Measurements from ENCODE around the gene ATRIP. TPM values are rescaled to one million over a fixed set of nuclear protein-coding genes. Genes with fewer than 3 reads are reported as not detected.
"Not testable (repeated sequence)": the region's sequence is repeated elsewhere in the genome, so short reads cannot be mapped to it uniquely, and the experiment has no call there.

Gene ATRIP
- 7.3 TPM for polyA plus RNA-seq (ENCODE audit: insufficient read length)

DNA sequence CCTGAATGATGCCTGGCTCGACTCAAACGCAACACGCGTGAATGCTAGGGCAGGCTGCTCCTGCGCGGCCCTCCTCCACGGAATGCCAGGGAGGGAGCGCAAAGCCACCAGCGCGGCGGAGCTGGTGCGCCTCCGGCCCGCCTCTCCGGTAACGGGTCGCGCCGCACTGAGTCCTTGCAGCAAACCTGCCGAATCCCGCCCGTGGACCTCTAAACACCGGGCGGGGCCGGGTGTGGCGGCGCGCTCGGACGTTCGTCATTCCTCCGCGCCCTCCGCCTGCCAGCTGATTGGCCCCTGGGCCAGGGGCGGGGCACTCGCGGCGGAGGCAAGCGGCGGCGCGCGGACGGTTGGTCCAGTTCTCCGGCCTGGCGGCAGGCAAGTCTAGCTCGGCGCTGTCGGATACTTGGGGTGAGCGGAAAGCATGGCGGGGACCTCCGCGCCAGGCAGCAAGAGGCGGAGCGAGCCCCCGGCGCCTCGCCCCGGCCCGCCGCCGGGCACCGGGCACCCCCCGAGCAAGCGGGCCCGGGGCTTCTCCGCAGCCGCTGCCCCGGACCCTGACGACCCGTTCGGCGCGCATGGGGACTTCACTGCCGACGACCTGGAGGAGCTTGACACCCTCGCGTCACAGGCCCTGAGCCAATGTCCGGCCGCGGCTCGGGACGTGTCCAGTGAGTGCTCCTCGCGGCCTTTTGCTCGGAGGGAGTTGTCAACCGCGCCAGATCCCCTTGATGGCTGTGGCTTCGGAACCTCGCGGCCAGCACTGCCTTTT, at the start of gene ATRIP:
TSS of gene ATRIP (plus strand) at position 313 of the 769 bp plus-strand sequence. CDS start at position 422, 109 bp downstream.
- no peak for DNase-seq (ENCODE audit: low read depth)

DNA sequence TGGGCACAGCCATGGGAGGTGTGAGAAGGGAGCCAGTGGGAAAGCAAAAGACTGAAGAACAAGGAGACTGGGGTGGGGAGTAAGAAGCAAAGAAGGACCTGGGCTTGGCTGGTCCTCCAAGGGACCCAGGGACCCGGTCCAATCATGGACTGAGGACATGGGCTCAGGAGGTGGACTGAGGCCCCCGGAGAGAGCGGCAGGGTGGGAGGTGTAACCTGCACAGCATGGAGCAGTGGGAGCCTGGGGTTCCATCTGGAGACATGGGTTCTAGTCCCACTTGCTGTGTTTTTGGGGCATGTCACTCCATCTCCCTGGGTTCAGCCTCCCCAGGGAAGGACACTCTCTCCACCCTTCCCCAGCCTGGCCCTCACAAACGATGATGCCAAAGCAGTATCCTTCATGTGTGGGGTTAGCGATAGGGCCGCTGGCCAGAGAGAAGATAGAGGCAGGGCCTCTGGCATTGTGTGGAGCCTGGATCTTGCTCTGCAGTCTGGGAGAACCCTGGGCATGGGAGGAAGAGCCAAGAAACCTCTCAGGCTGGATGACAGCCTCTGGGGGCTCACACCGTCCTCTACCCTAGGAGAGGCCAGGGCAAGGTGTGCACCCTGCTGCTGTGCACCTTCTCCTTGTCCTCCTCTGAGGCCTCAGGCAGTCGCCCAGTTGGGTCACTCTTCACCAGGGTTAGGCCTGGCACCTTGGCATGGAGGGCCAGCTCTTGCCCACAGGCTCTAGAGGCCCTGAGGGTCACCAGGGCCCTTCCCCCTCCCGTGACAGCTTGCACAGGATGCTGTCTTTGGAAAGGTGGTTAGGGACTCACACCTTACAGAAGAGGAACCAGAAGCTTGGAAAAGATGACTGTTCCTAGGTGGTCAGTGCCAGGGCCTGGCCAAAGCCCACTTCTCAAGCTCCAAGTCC, 48.5 kb upstream of the ATRIP start:
- no peak for DNase-seq (ENCODE audit: low read depth)

DNA sequence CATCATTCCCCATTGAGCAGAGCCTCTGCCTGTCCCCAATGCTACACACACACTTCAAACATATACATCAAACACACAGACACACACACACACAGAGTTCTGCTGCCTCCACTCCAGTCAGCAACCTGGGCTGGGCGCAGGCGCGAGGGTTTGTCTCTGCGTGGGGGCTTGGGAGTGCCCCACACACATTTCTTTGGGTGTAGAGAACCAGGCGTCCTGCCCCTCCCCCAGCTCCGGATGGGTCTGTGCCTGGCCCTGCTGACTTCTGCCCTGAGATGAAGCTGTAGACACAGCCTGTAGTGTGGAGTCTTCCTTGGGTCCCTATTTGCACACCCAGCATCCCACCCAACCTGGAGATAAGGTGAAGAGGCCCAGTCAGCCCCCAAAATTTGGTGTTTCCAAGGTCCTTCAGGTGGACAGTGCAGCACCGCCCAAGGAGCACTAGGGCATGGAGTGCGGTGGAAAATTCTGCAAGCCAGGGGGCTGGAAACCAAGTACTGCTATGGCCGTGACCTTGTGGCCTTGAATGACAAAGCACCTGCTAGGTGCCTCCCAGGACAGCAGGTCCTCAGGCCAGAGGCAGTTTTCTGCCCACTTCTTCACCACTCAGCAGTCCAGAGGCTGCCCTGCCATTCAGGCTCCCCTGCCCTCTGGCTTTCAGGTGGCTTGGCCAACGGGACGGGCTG, 47.7 kb upstream of the ATRIP start:
- no peak for DNase-seq (ENCODE audit: low read depth)

DNA sequence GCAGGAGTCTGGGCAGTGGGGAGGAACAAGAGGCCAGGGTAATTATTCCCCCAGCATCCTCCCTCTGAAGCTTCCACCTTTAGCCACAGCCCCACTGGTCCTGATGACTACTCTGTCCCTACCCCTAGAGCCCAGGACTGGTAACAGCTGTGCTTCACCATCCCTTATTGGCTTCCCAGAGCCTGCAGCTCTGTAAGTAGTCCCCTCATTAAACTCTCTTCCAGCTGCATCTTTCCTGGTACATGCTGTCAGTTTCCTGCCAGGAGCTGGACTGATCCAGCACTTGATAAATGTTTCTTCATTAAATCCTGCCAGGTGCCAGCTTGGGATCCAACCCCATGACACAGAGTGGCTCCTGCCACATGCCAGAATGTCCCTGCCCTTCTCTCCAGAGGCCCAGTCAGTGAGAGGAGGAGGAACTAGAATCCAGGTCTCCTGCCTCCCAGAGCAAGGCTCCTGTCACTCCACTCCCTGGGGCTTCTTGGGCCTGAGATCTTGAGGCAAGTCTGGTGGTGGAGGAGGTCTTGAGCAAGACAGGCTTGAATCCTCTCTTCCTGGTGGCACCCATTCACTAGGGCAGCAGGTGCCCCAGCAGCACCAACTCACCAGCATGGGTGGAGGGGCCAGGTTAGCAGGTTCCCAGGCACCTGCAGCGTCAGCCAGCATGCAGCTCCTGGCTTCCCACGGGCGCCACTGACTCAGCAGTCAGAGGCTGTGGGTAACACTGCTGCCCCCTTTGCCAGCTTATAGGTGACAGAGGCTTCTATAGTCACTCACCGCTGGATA, 47.0 kb upstream of the ATRIP start:
- DNase-seq (ENCODE audit: low read depth), result no peak

DNA sequence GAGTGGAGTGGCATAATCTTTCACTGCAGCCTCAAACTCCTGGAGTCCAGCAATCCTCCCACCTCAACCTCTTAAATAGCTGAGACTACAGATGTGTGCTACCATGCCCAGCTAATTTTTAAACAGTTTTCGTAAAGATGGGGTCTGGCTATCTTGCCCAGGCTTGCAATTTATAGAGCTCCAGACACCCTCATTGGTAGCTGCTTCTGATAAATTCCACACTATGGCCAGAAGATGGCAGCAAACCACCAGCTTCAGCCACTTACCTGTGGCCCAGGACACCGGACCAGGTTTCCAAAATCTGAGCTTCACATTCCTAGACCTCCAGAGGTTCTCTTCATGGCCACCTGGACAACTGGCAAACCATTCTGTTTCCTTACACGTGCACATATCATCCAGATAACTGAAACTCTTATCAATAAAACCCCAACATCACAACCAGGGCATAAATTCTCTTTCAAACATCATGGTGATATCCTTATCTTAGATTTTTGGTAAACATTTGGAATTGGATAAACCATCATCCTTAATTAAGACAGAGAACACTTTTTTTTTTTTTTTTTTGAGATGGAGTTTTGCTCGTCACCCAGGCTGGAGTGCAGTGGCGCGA, 45.6 kb upstream of the ATRIP start:
- peak; percentile 29 for DNase-seq (ENCODE audit: low read depth)

DNA sequence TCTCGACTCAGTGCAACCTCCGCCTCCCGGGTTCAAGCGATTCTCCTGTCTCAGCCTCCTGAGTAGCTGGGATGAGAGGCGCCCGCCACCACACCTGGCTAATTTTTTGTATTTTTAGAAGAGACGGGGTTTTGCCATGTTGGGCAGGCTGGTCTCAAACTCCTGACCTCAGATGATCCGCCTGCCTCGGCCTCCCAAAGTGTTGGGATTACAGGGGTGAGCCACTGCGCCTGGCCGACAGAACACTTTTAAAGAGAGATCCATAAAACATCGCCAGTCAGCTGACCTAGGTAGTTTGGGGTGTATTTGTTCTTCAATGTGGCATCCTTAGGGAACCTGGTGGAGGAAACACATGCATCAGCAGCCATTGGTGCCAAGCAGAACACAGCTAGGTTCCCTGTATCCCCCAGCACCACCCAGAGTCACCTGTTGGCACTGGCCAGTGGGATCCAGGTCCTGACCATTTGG, 45.1 kb upstream of the ATRIP start:
- not testable (repeated sequence) for DNase-seq (ENCODE audit: low read depth)

DNA sequence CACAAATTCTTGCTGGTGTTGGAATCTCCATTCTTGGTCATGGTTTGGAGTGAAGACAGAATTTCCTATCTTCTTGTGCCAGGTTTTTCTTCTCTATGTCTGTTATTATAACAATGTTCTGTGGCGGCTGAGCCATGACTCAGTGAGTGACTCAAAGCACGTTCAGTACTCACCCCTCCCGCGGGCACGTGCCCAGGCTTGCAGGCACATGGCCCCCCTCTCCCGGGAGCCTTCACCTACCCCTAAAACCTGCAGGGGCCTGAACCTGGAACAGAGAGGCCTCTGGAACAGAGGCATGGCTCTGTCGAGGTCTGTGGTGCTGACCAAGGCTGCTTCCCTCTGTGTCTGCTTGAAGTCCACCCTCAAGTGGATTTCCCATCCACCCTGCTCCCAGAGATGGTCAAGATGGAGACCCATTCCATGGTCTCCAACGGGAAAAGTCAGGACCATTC, 44.2 kb upstream of the ATRIP start:
- peak; percentile 4 for DNase-seq (ENCODE audit: low read depth)

DNA sequence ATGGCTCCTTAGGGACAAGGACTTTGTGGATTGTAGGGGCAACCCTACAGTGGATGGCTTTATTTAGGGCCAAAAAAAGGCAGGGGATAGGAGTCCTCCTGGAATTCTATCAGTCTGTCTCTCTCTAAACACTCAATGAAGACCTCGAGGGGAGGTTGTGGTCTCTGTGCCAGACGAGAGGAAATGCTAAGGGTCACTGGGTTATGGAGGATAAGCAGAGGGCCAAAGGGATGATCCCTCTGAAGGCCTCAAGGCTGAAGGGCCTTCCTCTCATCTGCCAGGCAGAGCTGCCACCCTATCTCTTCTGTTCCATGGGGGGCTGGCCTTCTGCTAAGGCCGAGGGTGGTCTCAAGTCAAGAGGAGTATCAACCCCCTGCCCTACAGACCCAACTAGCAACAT, 43.6 kb upstream of the ATRIP start:
- DNase-seq (ENCODE audit: low read depth), result no peak

DNA sequence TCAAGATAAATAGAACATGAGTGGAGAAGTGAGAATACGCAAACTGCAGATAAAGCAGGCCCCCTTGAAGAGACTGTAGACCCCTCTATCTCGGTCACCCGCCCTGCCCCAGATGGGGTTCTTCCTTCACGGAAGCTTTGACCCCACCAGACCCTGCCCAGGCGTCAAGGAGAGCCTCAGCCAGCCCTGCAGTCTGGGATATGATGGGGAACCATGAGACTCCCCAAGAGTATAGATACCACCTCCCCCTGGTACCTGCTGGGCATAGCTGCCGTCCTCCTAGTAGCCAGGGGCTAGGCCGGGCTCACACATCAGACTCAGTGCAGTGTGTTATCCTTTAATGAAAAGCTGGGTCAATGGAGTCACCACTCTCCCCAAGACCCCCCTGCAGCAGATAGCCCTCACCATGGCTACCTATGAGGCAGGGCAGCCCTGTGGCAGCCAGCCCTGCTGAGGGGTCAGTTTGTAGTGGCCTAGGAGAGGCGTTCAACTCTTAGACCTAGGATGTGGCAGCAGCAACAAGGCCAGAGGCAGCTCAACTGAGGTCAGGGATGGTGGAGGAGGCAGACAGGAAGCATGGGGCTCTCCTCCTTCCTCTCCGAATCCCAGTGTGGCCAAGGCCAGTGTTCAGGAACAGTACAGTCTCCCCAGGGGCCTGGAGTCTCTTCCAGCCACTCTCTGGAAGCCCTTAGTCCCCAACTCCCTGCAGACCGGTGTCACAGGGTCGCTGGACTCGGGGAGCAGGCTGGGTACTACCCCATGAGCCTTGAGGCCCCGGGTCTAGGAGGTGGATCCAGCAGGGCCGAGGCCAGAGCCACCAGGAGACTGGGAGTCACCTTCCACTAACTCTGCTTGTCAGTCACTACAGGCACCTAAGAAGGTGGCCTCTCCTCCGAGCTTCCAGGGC, 42.8 kb upstream of the ATRIP start:
- DNase-seq (ENCODE audit: low read depth), result no peak

DNA sequence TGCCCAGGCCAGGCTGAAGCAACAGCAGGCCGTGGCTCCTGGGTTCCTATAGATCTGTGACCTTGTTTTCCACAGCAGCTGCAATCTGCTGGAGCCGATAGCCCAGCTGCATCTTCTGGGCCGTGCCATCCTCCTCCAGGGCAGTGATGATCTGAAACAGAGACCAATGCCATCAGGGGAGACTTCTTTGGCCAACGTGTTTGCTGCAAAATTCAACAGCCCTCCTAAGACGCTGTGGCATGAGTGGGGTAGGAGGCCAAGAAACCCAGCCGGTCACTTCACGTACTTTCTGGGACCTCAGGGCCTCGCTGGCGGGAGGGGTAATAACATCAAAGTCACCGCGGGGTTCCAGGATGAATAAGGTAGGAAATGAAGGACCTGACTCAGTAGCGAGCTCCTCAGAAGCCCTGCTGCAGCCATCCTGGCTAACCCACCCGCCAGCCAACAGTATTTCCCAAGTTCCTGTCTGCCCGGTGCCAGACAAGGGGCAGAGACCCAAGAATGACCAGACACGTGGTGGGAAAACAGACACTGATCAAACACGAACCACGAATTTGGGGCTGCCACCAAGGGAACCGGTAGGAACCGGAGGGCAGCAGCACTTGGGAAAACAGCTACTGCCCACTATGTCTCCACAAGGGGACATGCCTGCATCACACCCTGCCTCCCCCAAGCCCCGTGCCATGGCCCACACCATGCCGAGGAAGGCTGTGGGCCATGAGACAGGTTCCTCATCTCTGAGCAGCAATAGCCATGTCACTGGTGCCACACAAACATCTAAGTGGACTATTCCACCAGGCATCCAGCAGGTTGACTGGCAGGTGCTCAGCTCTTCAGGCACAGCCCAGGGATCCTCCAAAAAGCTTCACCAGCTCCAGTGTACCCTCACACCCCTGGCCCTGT, 41.8 kb upstream of the ATRIP start:
- DNase-seq (ENCODE audit: low read depth), result no peak

DNA sequence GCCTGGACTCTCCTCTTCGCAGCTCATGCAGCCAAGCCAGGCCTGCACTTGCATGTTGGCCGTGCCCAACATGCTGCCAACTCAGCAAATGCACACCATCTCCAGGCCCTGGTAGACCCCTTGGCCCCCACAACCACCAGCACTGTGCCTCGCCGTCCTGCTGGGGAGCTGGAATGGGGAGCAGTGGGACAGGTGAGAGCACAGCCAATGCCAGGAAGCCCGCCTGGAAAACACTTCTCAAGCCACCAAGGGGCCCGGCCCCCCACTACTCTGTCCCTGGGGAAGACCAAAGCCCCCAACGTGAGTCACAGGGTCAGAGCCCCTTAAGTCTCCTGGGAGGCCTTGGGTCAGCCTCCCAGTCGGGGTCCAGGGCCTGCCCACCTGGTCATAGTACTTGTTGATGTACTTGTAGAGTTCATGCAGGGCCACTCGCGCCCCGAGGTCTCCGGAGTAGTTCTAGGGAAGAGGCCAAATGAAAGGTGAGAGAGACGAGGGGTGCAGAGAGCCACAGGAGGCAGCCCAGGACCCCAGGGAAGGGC, 41.1 kb upstream of the ATRIP start:
- DNase-seq (ENCODE audit: low read depth), result no peak

DNA sequence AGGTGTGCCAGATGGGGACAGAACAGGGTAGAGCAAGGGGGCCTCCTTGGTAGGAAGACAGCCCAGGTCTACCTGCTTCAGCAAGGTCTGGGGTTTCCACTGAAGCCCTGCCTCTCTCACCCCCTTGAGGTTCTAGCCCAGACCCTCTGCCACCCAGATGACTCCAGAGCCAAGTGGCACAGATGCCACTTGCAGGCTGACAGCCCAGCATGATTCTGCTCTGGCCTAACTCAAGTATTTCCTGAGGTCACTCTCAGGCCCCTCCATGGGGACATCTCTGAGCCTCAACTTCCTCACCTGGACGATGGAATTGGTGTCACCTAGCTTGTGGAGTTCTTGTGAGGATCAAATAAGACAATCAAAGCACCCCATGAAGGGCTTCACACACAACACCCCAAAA, 40.6 kb upstream of the ATRIP start:
- no peak for DNase-seq (ENCODE audit: low read depth)

DNA sequence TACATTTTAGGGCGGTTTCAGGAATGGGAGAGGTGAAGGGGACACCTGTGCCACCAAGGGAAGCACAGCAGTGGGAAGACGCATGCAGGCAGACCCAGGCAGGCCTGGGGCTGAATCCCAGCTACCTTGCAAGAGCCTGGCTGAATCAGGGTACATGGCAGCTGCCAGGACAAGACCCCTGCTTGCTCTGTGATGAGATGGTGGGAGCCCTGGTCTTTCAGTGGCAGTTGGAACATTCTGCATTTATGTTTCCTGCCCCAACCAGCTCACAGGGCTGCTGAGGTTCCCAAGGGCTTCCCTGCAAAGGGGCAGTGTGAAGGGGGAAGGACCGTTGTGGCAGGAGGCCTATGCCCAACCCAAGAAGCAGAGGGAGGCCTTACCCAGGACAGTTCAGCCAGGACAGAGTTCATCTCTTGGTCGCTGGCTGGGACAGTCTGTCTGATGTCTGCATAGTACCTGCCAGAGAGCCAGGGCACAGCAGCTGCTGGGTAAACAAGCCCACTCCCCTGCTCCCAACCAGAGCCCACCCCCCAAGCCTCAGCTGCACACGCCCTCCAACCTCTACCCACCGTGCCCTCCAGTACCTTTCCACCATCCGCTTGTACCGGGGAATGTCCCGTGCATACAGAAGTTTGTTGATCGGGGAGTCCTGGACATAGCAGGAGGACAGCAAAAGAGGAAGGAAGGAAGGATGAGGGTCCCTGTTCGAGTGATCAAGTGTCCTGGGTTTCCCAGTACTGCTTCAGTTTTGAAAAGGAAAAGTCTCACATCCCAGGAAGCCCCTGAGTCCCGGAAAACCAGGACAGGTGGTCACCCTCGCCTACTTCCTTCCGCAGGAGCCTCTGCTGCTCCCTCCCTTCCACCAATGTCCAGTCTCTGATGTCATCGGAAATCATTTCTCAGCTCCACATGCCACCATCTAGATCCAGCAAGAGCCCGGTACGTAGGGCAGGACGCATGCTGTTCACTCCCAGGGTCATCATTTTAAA, 39.8 kb upstream of the ATRIP start:
- no peak for DNase-seq (ENCODE audit: low read depth)

DNA sequence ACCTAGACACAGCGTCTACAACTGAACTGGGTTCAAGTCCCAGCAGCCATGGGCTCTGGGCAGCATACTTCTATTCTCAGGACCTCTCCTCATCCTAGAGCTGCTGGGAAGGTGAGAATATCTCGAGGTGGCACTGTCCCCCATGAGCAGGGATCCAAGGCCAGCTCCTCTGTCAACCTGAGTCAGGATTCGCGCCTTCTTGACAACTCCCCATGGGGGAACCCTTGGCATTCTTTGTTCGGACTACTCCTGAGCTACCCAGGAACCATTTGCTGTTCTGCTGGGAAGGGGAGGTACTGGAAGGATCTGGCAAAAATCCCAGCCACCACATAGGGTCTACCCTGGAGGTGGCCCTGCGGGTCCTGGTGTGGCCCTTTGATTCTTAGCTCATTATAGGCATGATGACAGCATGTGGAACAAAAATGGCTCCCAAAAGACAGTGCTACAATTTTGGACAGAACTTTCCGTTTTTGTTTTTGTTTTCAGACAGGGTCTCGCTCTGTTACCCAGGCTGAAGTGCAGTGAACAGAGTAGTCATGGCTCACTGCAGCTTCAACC, 38.9 kb upstream of the ATRIP start:
- no peak for DNase-seq (ENCODE audit: low read depth)

DNA sequence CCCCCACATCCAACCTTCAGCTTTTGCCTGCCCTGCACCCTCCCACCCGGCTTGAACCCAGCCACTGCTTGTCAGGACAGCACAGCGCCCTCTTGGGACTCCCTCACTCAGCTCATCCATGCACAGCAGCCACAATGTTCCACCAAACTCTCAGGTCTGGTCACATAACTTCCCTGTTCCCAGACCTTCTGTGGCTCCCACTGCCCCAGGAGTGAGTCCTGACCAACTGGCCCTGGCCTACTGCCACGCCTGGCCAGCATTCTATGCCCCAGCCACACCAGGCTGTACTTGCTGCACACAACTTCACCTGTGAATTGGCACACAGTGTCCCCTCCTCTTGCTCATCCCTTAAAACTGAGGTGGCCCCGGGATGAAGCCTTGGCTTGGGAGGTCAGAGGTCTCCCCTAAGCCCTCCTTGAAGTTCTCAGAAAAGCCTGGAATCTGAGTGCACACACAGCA, 37.7 kb upstream of the ATRIP start:
- no peak for DNase-seq (ENCODE audit: low read depth)

Measured in forelimb muscle (tissue), 1 donor.